Left forelimb (tissue), 1 donor: ENCODE measurements around the gene KLHL42.

ENCODE experiments used
- DNase-seq: peaks from one replicate; pipeline ENCODE4 v3.0.0-alpha.2; 2018; ENCODE audit warnings: low spot score

The KLHL42 gene

DNA sequence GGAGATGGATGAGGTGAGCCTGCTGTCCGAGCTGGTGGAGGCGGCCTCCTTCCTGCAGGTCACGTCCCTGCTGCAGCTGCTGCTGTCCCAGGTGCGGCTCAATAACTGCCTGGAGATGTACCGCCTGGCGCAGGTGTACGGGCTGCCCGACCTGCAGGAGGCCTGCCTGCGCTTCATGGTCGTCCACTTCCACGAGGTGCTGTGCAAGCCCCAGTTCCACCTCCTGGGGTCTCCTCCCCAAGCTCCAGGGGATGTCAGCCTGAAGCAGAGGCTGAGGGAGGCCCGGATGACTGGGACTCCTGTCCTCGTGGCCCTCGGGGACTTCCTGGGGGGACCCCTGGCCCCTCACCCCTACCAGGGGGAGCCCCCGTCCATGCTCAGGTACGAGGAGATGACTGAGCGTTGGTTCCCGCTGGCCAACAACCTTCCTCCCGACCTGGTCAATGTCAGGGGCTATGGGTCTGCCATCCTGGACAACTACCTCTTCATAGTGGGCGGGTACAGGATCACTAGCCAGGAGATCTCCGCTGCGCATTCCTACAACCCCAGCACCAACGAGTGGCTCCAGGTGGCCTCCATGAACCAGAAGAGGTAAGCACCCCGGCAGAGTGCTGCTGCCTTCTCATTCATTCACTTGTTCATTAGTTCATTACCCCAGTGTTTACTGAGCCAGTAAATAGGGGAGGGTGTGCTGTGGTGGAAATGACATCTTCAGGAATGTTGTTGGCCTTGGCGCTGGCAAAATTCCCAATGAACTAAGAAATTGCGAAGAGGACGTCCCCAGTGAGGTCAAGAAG is 777 bp downstream of the KLHL42 start:
- DNase-seq, result no peak

DNA sequence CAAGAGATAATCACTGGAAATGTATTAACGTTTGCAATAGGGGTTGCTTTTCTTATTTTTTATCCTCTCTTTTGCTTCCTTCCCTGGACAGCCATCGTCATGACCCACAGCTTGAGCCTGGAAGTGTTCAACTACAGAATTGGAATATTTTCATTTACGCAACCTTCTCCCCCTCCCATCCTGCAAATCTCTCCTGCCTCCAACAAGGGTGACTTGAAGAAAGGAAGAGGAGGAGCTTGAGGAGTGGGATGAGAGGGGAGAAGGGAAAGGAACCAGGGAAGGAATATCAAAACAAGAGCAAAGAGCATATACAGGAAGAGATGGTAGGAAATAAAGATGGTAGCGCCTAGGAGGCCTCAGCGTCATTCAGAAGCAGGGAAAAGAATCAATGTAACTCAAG is 1.6 kb downstream of the KLHL42 start:
- no peak for DNase-seq

DNA sequence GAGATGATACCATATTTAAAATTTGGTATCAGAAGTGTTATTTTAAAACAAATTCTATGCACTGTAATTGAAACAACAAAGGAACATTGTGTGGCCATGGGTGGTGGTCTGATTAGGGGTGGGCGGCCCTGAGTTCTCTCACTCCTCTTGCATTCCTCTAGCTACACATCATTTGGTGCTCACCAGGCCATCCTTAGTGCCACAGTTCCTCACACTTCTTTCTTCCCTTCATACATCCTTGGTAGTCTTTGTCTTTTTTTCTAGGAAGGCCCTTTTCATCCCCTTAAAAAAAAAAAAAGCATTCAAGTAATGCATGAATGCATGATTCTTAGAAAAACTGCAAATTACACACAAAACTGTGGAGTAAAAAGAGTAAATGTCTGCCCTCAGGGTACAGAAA is 2.4 kb downstream of the KLHL42 start:
- DNase-seq, result no peak

DNA sequence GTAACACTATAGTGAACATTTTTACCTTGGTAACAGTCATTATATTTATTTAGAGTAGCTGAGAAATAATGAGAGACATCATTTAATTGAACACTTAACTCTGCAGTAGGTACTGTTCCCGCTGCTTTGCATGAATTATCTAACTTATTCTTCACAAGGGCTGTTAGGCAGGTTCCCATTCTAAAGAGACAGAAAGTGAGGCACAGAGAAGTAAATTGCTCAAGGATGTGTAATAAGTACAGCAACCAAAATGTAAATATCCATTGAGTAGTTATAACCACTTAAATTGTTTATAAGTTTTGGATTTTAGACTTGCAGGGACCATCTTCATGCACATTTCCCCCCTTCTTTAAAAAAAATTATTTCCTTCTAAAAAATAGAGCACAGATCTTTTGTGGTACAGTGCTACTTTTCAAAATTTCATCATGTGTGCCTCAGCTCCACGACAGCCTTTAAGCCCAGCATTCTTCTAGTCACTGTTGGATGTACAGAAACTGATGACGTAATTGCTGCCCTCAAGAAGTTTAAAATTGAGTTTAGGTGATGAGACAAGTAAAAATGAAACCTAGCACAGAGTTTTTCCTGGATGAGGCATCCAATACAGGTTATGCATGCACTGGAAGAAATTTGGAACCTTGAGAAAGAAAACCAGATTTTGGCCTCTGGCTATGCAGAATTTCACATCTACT is 6.0 kb downstream of the KLHL42 start:
- DNase-seq, result no peak

DNA sequence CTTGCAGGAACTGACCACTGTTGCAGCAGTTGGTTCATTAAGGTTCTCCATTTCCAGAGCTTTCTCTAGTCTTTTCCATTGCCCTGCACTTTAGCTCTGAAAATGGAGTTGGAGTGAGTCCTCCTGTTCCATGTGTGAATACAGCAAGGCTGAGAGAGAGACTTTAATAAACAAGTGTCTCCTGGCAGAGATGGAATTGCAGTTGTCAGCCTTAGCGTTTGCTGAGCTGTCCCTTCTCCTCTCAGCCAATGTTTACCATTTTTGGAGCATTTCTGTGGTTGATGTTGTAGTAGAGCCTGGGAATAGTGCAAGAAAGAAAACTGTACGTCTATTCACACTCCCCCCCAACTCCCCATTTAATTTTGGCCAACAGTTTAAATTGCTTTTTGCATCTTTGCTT is 7.5 kb downstream of the KLHL42 start:
- DNase-seq, result no peak

DNA sequence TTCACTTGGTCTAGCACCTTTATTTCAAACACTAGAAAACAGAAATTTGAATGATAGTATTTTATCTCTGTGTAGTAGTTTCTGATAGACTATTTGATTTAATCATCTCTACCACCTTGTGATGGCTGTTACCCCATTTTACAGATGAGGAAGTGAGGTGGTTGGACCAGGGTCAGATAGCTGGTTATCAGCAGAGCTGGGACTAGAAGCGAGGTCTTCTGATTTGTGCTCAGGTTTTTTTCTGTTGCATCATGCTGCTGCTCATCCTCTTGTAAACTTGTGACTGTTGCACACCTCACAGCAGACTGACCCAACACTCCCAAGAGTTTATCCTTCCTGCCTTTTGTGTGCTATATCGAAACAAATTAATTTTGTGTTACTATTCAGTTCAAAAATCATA is 10.1 kb downstream of the KLHL42 start:
- no peak for DNase-seq

DNA sequence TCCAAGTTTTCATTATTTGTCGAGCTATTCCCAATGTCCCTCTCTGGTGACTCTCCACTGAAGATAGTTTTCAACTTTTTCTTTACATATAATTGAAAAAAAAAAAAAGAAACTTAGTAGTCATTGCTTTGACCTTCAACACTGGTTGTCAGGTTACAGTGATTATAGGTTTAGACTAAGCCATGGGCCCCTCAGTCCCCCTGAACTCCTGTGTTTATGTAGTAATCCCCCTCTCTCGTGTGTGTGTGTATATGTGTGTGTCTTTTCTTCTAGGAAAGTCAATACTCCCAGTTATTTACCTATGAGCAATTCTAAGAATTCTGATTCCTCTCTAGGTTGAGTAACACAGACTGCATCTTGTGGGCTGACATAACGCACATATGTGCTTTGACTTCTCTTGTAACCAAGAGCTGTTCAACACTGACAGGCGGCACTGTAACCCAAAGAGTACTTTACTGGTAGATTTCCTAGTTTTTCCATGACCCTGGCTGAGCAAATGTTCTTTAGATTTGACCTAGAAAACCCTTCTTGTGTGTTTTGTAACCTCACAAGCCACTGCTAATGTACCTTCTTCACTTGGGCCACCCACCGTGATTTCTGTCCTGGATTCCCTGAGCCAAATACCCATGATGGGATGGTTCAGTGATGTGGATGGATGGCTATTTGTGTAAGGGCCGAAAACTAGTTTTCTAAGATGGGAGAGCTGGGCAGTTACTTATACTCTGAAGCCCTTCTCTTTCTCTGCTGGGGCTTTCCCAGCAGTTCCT is 15.0 kb downstream of the KLHL42 start:
- DNase-seq, result no peak

DNA sequence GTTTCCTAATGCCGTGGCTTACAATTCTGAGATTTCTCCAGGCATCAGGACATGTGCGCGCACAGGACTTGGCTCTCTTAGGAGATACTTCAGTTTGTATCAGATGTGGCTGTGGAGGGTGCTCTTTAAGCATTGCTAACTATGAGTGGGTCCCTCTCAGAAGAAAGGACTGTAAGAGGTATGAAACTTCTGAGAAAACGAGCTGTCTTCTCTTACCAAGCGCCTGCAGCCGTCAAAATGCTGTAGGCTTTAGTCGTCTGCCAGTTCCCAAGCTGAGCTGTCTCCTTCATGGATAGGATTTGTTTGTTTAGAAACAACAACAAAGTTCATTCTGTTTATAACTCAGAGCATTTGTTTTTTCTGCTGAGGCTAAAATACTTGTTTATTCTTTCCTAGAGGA is 16.1 kb downstream of the KLHL42 start:
- no peak for DNase-seq

DNA sequence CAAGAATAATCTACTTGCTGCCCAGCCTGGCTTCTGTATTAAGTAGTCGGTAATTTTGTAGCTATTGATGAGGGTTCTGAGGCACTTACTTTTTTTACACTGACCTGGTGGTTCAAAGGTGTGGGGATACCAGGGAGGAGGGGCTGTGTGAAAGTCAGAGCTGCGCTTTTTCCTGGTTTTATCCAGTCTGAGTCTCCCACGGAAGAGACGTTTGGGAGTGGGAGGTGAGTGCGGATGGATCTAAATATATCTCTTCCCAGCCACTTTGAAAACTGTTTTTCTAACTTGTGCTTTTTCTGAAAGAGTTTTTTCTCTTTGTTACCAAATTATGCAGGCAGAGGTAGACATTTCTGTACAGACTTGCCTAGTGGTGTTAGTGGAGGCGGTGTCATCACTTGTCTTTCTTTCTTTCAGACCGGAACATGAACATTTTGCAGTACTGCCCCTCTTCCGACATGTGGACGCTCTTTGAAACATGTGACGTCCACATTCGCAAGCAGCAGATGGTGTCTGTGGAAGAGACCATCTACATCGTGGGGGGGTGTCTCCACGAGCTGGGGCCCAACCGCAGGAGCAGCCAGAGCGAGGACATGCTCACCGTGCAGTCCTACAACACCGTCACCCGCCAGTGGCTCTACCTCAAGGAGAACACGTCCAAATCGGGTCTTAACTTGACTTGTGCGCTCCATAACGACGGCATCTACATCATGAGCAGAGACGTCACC is 17.4 kb downstream of the KLHL42 start:
- no peak for DNase-seq

DNA sequence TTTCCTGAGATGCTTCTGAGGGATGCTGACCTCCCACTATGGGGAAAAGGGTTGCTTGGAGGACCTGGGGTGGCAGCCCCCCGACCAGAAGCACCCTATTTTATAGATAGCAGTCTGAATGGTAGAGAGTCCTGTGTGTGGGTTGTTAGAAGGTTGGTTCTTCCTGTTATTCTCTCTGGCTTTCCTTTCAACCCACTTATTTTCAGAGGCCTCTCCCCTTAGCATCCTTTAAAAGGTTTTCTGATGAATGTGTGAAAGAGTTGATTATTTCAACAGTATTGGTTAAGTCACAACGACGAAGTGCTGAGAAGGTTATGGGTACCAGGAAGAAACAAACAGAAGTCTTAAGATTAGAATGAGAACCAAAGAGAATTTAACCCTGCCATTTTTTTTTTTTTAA is 20.8 kb downstream of the KLHL42 start:
- no peak for DNase-seq

DNA sequence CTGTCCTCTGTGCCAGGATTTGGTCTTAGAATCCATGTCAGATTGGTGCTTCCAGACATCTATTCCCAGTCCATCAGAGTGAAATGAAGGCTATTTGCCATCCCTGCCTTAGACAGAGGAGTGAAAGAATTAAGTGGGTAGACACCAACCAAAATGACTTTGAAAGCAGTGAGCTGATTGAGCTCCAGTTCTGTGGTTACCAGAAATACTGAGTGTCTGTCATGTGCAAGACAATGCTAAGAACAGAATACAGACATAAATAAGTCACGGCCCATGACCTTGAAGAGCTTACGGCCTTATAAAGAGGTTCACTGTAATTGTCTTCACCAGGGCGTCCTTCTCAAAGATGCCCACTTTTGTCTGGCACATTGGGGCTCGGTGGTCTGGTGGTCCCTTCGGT is 21.6 kb downstream of the KLHL42 start:
- no peak for DNase-seq

DNA sequence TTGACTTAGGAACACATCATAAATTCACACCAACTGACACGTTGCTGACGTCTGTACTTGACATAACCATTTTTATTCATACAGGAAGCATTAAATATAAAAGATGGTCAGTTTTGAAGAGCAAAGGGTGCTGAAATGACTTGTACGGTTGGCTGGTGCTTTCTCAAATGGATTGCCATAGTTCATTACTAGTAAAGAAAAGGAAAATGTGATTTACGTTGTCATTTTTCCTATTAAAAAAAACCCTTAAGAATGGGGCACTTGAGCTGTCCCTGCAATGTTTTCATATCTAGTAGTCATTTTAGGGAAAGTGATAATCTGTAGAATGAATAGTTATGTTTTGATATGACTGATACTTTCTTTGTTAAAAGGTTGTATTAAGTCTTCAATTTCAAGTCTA is 22.5 kb downstream of the KLHL42 start:
- DNase-seq, result no peak

DNA sequence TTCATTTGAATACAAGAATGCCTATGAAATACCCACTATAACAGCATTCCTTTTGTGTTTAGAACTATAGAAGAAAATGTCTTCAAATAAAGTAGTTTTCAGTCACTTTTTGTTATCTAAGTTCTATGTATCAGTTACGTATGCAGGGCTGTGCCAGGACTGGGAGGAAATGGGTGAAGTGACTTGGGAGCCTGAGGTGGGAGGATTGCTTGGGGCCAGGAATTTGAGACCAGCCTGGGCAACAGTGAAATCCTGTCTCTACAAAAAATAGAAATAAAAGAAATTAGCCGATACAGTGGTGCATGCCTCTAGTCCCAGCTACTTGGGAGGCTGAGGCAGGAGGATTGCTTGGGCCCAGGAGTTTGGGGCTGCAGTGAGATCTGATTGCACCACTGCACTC is 22.9 kb downstream of the KLHL42 start:
- no peak for DNase-seq

DNA sequence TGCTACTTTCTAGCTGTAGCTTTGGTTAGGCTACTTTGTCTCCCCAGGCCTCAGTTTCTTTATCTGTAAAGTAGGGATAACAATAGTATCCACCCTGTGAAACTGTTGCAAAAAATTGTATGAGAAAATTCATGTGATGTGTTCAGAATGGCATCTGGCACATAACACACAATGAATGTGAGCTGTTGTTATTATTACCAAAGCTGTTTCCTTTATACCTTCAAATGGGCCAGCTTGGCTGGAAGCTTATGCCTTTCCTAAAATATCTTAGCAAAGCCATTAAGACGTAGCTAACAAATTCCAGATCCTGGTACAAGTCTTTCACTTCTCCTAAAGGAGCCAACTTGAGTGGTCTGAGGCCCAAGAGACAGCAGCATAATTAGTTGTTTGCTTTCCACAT is 25.2 kb downstream of the KLHL42 start:
- no peak for DNase-seq

DNA sequence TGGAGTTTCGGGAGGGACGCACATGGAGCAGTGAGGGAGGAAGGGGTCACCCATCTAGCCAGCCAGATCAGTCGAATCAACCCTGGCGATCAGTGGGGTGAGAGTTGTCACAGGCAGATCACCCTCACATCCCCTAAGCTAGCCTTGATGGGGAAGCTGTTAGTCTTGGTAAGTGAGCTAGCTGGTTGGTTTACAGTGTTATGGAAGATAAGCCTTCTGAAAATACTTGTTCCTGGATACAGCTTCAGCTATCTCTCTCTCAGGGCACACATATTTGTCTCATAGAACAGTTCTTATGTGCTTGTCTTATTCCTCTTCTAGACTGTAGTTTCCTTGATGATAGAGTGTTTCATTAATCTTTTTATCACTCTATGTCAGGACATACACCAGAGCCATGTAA is 26.2 kb downstream of the KLHL42 start:
- DNase-seq, result no peak

DNA sequence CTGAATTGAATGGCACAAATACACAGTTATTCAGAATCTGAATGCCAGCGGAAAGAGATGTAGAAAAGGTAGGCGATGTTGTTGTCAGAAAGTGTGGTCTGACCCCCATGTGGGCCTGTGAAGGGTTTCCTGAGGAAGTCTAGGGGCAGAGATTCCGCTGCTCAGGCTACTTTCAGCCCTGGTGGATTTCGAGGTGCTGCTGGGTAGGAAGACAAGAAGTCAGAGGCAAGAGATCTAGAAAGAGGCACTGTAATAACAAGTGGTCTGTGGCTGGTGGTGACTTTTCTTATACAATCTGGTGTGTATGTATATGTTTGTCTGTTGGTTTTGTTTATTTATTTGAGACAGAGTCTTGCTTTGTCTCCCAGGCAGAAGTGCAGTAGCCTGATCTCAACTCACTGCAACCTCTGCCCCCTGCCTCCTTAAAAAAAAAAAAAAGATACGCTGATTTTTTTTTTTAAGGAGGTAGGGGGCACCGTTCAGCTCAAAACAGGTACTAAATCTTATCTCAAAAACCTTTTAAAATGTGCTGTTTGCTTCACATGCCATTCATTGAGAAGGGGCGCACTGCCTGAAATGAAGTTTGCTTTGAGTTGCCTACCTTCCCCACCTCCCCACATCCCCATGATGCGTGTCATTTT is 27.1 kb downstream of the KLHL42 start:
- DNase-seq, result no peak

DNA sequence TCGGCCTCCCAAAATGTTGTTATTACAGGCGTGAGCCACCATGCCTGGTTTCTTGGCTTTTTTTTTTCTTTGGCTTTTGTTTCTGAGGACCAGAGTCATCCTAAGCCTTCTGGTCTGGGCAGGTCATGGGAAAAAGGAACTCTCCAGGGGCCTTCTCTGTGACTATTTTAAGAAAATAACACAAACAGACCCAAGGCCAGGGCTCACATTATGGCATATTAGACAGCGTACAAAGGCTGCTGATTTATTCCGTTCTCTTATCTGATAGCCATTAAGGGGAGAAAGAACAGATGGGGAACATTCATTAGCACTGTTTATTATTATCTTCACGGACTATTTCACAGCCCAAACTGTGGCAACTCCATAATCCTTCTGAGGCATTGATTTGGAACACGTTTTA is 28.8 kb downstream of the KLHL42 start:
- DNase-seq, result no peak

DNA sequence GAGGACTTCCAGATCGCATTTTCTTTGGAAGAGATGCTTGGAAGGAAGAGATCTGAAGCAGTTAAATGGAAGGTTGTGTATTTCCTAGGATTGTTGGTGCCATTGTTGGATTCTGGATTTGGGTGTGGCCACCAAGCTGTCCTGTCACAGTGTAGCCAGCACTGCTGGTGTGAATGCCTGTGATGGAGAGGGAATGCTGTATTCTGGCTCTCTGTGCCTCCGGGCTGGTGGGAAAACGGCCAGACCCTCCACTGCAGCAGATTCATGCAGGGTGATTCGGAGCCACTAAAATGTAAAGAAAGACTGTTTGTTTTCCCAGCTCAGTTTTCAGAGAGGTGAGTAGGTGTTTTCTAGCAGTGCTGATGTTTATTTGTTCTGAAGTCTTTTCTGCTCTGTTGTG is 30.7 kb downstream of the KLHL42 start:
- no peak for DNase-seq

DNA sequence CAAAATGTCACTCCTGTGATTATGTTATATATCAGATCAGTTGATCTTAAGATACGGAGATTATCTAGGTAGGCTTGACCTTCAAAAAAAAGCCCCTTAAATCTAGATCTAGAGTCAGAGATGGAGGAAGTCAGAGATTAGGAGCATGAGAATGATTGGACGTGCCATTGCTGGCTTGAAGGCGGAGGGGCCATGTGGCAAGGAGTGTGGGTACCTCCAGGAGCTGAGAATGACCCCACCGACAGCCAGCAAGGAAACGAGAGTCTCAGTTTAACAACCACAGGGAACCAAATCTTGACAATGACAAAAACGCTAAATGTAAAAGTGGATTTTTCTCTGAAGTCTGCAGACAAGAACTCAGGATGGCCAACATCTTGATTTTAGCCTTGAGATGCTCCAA is 32.5 kb downstream of the KLHL42 start:
- no peak for DNase-seq

DNA sequence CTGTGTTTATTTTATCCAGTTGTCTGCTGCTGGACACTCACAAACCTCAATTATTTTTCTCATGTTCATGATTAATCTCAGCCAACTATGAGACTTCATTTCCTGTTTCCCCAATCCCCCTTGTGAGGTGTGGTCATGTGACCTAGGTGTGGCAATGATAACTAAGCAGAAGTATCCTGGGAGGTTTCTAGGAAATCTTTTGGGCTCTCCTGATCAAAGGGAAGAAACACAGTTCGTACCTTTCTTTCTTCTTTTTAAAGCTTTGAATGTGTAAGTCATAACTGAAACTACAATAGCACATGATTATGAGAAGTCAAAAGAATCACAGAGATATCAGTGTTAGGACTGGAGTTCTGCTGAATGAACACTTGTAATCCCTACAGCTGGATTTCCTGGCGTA is 34.4 kb downstream of the KLHL42 start:
- no peak for DNase-seq

DNA sequence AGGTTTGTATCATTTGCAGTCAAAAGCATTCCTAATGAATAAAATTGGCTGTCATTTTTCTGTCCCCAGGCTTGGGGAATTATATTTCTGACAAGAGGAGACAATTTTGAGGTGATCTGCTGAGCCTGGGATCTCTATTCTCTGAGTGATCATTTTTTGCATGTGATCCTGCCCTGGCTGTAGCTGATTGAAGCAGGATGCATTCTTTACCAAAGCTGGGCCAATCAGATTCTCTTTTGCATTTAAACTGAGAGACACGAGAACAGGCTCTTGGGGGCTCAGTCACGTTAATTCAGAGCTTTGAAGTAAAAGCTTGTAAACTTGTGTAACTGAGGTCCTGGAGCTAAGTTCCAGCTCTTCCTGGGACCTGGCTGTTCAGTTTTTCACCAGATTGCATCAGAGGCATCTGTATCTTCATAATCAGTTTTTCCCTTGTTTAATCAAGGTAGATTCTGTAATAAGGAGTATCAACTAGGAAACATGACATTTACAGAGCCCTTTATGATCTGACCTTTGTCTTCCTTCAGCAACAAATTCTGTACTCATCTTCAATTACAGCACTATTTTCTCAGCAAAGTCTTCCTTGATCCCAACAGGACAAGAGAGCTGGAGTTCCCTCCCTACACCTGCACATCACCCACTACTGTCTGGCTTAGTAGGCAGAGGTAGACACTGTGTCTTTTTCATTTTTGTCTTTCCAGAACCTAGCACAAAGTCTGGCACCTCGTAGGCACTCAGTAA is 35.0 kb downstream of the KLHL42 start:
- DNase-seq, result no peak
